22Rv1 (cell line): ENCODE results near the gene GGA2.
"Not testable (repeated sequence)": the region's sequence is repeated elsewhere in the genome, so short reads cannot be mapped to it uniquely, and the experiment has no call there.

ENCODE experiments used
- H3K27ac ChIP-seq: fragments of 450-650 bp; 2 replicates; pipeline ENCODE4 v1.5.1; 2017
- CTCF ChIP-seq: fragments of 450-650 bp; IDR thresholded peaks from 2 replicates; pipeline ENCODE4 v1.5.1; 2017; ENCODE audit warnings: mild to moderate bottlenecking
- ZFX ChIP-seq: fragments of 450-650 bp; IDR thresholded peaks from 2 replicates; pipeline ENCODE4 v1.6.1; 2017; ENCODE audit warnings: antibody characterized with exemption, borderline replicate concordance

The GGA2 gene

GRCh38 chr16:23469814-23470213 is 40.5 kb downstream of the GGA2 start:
- no peak overlapping the region for H3K27ac ChIP-seq
- TF ChIP-seq ZFX: no peak
- TF ChIP-seq CTCF: no peak

DNA sequence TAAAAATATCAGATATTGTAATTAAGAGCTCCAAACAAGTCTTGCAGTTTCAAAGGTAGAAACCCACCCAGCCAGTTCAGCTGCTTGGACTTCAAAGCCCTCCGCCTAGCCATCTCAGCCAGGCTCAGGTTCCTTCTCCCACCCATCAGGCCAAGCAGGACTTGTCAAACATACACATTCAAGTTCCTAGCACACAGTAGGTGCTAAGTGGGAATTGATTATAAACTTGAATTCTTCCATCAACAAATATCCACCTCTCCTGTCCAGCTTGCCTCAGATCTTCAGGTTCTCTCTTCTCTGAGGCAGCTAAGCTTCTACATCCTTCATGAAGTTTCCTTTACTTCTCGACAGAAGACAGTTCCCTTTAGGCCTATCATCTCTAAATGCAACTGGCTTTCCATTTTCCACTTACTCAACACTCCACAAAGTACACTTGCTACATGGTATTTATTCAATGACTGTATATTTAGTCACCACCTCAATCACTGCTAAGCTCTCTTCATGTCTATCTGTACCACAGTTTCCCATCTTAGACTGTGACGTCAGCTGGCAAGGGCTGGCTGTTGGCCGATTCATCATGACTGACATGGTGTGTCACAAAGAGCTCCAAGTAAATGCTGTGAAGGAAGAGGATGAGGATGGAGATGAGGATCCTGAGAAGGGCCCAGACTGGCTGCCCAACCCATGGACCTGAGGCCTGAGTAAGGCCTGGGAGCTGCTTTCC is 44.0 kb downstream of the GGA2 start:
- TF ChIP-seq CTCF: no peak
- no peak for TF ChIP-seq ZFX
- no peak overlapping the region for H3K27ac ChIP-seq

GRCh38 chr16:23465179-23465578 is 45.1 kb downstream of the GGA2 start:
- H3K27ac ChIP-seq: no peak overlapping the region
- no peak for TF ChIP-seq ZFX
- TF ChIP-seq CTCF: no peak

DNA sequence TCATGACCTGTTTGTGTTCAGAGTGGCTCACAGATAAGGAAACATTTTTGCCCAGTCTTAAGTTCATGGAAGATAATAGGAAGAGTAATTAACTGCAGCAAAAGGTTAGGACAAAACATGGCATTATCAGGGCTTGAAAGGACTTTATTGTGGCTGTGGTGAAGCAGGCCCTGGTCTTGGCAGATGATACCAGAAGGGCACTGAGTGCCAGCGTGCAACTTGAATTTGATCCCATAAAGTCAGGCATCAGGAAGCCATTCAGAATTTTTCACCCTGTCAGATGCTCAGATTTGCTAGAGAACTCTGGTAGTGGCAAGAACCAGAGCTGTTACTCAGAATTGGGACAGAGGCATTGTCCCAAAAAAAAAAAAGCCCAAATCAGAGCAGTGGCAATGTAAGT is 46.1 kb downstream of the GGA2 start:
- TF ChIP-seq ZFX (no peak), CTCF (no peak)
- no peak overlapping the region for H3K27ac ChIP-seq

GRCh38 chr16:23462994-23463393 is 47.3 kb downstream of the GGA2 start:
- H3K27ac ChIP-seq: not testable (repeated sequence)

DNA sequence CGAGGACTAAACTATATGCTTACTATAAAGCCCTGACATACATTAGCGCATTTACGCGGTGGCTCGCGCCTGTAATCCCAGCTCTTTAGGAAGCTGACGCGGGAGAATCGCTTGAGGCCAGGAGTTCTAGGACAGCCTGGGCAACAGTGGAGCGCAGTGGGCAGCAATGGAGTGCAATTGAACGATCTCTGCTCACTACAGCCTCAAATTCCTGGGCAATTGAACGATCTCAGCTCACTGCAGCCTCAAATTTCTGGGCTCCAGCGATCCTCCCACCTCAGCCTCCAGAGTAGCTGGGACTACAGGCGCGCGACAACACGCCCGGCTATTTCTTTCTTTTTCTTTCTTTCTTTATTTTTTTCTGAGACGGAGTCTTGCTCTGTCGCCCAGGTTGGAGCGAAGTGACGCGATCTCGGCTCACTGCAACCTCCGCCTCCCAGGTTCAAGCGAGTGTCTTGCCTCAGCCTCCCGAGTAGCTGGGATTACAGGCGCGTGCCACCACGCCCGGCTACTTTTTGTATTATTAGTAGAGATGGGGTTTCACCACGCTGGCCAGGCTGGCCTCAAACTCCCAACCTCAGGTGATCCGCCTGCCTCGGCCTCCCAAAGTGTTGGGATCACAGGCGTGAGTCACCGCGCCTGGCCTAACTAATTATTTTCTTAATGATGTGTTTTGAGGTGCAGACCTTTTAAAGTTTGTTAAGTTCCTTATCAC is 56.8 kb downstream of the GGA2 start:
- H3K27ac ChIP-seq: peak overlapping the region; percentile 81
- TF ChIP-seq ZFX (no peak), CTCF (no peak)

GRCh38 chr16:23452572-23453337 is 57.5 kb downstream of the GGA2 start, which contains the start of gene COG7:
Gene COG7 (minus strand): TSS chr16:23453189. CDS start chr16:23452994, 195 bp downstream.
- peak within 1 kb of the TSS; percentile 81 for H3K27ac ChIP-seq
- TF ChIP-seq ZFX: no peak
- TF ChIP-seq CTCF: no peak
